ENCODE data around the gene IRF3.

Gene IRF3

DNA sequence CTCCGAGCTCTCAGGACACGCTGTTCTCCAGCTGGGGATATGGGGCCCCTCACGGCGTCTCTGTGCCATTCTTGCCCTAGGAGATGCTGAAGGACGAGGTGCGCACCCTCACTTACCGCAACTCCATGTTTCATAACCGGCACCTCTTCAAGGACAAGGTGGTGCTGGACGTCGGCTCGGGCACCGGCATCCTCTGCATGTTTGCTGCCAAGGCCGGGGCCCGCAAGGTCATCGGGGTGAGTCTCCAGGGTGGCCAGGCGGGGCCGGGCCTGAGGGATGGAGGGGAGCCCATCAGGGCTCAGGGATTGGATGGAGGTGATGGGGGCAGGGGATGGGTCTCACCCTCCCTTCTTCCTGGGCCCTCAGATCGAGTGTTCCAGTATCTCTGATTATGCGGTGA lies 16.2 kb upstream of the IRF3 start:
- DNase-seq (ENCODE audit: insufficient read length, low spot score) (no peak), FAIRE-seq (no peak)
- no peak for TF ChIP-seq POLR2A (IDR thresholded peaks at IDR 0.05; ENCODE audit: low read depth, low read length)

DNA sequence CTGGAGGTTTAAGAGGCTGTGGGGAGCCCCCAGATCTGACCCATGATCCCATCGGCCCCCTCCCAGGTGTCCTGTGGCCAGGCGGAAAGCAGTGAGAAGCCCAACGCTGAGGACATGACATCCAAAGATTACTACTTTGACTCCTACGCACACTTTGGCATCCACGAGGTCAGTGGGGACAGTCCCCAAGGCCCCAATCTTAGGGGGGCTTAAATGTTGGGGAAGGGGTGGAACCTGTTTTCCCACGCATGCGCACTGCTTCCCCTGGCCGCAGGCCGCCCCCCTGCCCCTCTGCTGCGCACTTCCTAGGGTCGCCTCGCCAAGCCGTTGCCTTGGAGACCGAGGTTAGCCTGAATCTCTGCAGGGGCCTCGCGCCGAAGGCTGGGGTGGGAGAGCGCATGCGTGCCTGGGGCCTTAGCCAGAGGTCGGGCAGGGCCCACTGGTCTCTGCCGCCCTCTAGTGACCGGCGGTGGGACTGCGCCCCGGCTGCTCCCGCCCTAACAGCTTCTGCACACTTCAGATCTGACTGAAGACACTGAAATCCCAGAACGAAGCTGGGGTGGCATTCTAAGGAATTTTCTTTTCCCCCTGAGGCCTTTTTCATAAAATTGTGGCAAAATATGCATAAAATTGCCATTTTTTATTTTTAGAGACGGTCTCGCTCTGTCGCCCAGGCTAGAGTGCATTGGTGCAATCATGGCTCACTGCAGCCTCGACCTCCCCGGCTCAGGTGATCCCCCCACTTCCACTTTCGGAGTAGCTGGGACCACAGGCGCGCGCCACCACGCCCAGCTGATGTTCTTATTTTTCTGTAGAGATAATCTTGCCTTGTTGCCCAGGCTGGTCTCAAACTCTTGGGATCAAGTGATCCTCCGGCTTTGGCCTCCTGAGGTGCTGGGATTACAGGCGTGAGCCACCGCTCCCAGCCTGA lies 15.0 kb upstream of the IRF3 start:
- TF ChIP-seq POLR2A (IDR thresholded peaks at IDR 0.05; ENCODE audit: low read depth, low read length): no peak
- DNase-seq (ENCODE audit: insufficient read length, low spot score) (peak; percentile 96), FAIRE-seq (no peak)

DNA sequence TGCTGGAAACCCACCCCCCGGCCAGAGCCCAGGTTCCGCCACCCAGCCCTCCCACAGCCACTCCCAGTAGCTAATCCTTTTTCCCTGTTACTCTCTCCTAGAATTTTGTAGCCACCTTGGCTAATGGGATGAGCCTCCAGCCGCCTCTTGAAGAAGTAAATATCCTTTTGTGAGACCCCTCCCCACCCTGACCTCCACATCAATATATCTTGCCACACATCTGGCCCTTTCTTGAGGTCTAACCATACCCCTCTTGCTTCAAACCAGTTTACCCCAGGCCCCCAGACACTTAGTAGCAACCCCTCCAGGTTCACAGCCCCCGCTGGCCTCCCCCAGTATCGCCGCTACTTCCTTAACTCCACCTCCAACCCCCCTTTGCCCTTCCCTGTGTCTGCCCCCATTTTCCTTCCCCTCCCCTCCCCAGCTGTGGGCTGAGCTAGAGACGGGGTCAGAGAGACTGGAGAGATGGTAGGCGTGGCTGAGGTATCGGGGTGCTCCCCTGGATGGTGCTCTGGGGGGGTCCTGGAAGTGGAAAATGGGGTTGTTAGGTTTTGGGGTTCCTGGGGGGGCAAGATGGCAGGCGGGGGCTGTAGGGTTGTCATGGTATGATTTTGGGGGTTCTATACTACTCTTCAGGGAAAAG lies 14.2 kb upstream of the IRF3 start:
- DNase-seq (ENCODE audit: insufficient read length, low spot score): no peak
- no peak for FAIRE-seq
- no peak for TF ChIP-seq POLR2A (IDR thresholded peaks at IDR 0.05; ENCODE audit: low read depth, low read length)

DNA sequence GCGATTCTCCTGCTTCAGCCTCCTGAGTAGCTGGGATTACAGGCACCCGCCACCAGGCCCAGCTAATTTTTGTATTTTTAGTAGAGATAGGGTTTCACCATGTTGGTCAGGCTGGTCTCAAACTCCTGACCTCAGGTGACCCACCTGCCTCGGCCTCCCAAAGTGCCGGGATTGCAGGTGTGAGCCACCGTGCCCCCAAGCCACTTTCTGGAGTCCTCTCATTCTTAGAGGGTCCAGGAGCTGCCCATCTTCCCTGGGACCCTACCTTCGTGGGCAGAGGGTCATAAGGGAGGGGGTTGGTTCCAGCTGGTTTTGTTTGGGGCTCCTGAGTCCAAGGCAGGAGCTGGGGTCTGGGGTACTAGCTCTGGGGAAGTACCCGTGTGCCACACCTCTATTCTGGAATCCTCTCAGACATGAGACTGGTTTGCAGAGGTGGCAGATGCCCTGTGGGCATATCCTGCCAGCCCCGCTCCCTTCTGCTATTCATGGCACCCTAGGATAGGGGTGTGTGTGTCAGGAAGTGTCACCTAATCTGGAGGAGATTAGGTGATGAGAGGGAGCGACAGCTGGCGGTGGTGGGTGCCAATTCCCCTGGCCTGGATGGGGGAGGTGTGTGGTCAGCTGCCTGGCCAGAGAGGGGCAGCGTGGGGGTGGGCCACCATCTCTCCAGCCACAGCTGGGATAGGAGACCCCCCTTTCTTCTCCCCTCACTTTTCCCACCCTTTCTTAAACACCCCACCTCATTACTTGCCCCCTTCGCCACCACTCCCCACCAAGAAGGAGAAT lies 13.5 kb upstream of the IRF3 start:
- TF ChIP-seq POLR2A (IDR thresholded peaks at IDR 0.05; ENCODE audit: low read depth, low read length): no peak
- DNase-seq (ENCODE audit: insufficient read length, low spot score): no peak

DNA sequence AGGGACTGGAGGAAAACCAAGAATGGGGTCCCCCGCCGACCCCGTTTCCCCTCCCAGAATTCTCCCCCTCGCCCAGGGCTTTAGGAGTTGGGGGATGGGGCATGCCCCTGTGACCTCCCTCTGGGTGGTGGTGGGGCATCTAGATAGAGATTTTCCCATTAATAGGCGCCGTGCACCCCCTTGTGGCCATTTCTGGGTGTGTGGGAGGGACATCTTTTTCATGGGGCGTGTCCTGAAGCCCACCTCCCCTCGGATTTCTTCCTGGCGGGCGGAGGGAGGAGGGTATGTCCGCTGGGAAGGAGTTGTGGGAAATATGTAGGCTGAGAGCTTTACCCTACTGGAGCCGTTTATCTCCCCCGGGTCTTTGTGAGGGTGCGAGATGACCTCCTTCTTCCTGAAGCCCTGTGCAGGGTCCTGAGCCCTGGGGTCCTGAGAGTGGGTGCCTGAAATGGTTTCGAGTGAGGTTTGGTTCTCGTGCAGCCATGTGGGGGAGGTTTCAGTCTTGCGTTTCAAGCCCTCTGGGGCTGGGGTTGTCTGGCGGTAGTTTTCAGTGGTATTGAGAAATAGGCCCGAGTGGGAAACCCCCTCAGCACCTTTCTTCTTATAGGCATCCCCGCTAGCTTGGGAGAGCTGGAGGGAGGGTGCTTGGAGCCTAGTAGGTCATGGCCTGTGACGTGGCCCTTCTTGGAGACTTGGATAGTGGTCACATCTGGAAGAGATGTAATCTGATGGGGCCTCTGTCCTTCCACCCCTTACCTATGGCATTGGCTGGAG lies 12.4 kb upstream of the IRF3 start:
- FAIRE-seq (no peak), DNase-seq (ENCODE audit: insufficient read length, low spot score) (peak; percentile 75)
- no peak for TF ChIP-seq POLR2A (IDR thresholded peaks at IDR 0.05; ENCODE audit: low read depth, low read length)

More for the DNA sequence above, 13.5 kb upstream of the IRF3 start:
- FAIRE-seq: no peak

DNA sequence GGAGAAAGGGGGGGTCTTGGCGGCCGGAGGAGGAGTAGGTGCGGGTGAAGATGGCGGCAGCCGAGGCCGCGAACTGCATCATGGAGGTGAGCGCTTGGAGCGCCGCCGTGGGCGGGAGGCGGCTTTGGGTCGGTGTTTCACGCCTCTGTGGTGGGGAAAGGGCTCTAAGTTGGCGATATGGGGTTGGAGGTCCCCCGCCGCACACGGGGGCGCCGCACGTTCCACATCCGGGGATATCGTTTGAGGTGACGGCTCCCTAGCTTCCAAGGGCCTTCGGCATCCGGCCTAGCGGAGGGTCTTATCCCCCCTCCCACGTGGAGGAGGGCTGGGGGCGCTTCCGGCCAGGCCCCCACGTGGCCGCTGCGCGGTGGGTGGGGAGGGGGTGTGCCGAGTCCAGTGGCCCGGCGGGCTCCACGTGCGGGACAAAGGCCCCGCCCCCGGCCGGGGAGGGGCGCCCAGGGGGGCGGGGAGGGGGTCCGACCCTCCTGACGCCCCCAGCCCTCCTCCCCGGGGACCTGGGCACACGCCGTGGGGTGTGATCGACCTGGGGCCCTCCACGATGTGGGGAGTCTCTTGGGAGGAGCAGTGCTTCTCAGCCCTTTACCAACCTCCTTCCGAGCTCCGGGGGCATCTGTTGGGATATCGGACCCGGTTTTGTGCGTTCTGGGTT lies 11.7 kb upstream of the IRF3 start, which contains the start of gene PRMT1:
Gene PRMT1 (plus strand): TSS at position 41 of the 670 bp plus-strand sequence. CDS start 10 bp downstream, at position 51.
- DNase-seq (ENCODE audit: insufficient read length, low spot score) (no peak), FAIRE-seq (no peak)

DNA sequence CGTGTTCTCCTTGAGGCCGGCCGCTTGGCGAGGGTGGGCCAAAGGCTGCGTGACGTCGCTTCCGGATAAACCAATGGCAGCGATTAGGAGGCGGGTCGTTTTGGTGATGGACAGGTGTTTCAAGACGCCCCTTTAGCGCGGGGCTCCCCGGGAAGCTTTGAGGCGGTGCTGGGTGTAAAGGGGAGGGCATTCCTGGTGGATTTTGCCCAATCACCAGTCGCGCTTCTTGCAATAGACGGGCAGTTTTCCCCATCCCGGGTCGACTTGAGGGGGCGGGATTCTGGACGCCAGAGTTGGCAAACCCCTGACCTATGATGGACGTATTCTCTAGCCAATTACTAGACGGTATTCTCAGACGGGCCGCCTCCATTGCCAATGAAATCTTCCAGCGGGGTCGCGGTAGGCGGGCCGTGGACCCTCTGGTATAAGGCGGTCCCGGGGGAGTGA lies 11.2 kb upstream of the IRF3 start:
- no peak for TF ChIP-seq POLR2A (IDR thresholded peaks at IDR 0.05; ENCODE audit: low read depth, low read length)
- FAIRE-seq (peak; percentile 91), DNase-seq (ENCODE audit: insufficient read length, low spot score) (peak; percentile 98)

More for the DNA sequence above, 11.7 kb upstream of the IRF3 start, which contains the start of gene PRMT1:
- peak; percentile 85 for TF ChIP-seq POLR2A (IDR thresholded peaks at IDR 0.05; ENCODE audit: low read depth, low read length)

DNA sequence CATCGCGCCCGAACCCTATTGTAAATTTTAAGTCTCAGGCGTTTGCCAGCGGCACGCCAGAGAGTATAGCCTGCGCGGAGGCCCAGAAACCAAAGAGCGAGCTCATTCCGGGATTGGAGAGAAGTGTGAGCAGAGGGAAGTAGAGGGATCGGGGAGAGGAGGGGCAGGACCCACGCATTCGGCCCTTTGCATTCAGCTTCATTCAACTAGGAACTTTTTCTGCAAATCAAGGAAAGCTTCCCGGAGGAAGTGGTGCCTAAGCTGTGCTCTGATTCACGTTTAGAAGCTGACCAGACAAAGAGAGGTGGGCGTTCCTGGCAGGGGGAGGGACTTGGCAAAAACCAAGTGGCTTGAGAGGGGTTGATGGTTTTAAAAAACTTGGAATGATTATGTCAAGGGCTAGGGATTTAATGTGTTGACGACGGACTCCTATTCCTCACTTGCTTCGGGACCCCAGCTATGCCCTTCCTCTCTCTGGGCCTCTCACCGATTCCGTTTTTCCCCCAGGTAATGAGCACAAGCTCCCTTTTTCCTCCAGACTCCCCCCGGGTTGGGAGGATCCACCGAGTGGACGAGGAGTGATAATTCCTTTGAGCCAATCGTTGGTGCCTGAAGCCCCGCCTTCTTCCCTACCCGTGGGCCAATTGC lies 10.6 kb upstream of the IRF3 start:
- peak; percentile 72 for TF ChIP-seq POLR2A (IDR thresholded peaks at IDR 0.05; ENCODE audit: low read depth, low read length)
- FAIRE-seq (no peak), DNase-seq (ENCODE audit: insufficient read length, low spot score) (peak; percentile 98)

DNA sequence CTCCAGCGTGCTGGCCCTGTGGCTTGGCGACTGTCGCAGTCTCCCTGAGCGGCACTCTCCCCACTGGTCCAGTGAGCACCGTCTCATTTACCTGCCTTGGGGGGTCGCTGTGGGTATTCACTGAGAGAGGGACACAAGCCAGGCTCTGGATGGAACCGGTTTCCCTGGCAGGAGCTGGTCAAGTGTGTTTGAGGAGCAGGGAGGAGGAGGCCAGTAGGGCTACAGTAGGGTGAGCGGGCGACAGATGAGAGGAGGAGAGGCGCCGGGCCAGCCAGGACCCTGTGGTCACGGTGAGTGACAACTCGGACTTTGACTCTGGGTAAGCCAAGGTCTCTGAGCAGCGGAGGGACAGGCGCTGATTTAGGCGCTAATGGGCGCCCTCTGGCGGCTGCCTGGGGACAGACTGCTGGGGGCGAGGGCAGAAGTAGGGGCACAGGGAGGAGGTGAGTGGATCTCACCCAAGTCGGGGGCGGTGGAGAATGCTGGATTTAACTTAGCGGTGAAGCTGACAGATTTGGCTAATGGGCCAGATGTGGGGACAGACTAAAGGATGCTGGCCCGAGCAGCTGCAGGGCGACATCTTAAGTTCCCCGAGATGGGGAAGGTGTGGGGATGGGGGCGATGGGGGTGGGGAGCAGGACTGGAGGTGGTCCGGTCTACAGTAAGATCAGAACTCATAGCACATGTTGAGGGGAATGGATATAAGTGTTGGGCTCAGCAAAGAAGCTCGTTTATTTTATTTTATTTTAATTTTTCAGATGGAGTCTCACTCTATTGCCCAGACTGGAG lies 6.7 kb upstream of the IRF3 start:
- DNase-seq (ENCODE audit: insufficient read length, low spot score) (peak; percentile 82), FAIRE-seq (no peak)
- TF ChIP-seq POLR2A (IDR thresholded peaks at IDR 0.05; ENCODE audit: low read depth, low read length): no peak

DNA sequence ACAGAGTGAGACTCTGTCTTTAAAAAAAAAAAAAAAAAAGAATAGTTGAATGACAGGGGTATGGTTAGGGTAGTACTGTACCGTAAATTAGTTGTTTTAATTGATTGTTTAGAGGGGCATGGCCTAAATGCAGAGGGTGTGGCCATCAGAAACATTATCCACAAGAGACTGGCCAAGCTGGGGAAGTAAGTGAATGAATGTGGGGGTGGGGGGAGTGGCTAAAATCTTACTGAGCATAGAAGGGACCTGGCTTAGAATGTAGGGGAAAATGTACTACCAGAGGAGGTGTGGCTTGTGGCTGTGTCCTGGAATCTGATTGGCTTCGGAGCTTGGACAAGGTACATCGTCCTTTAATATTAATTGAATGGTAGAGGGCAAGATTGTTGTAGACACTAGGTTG lies 3.9 kb upstream of the IRF3 start:
- DNase-seq (ENCODE audit: insufficient read length, low spot score): no peak
- TF ChIP-seq POLR2A (IDR thresholded peaks at IDR 0.05; ENCODE audit: low read depth, low read length): no peak
- FAIRE-seq: no peak

DNA sequence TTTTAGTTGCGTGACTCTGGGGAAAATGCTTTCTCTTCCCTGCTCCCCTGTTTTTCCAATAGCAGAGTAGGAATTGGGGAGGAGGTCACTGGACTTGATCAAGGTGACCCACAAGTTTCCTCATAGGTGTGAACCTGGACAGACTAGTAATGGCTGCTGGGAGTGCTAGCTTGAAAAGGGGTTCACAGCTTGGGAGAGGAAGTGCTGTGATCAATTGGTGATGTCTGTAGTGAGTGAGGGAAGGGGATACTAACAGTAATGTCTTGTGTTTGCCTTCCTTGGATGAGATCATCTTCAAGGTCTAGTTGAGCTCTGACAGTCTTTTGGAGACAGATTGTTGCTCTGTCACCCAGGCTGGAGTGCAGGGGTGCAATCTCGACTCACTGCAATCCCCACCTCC lies 1.8 kb upstream of the IRF3 start:
- no peak for FAIRE-seq
- no peak for TF ChIP-seq POLR2A (IDR thresholded peaks at IDR 0.05; ENCODE audit: low read depth, low read length)

DNA sequence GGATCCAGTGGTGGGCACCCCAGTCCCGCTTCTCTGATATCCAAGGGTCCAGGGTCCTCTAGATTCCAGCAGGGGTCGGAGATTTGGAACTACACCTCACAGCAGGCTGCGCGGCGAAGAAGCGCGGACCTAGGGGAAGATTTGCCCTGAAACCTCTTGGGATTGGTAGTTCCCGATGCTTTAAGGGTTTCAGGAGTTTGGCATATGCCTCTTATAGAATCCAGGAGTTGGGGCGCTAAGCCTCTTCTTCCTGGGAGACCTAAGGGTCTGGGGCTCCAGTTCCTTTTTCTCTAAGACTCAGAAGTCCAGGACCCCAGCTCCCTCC lies 425 bp upstream of the IRF3 start:
- TF ChIP-seq POLR2A (IDR thresholded peaks at IDR 0.05; ENCODE audit: low read depth, low read length): no peak
- DNase-seq (ENCODE audit: insufficient read length, low spot score) (no peak), FAIRE-seq (no peak)

More for the DNA sequence above, 1.8 kb upstream of the IRF3 start:
- no peak for DNase-seq (ENCODE audit: insufficient read length, low spot score)
